ENCODE results near the gene MRPL46. TPM values are rescaled to one million over a fixed set of nuclear protein-coding genes. Genes with fewer than 3 reads are reported as not detected.
A peak's percentile ranks its signal among the peaks of the same experiment; 100 is the strongest.

MRPL46 gene
- total and polyA plus RNA-seq, 12 donors = 36.4 to 108 (median 80.3) TPM

- no peaks in the 10 kb centered on the region for H3K27me3 ChIP-seq
- intact Hi-C loops (cut with DNase I) = no loop called here
- 70 to 98% methylated on average over 2 of the region's 2 CpGs for WGBS, 2 donors
Observed at GRCh38 chr15:88511161-88511560, 44.0 kb upstream of the MRPL46 start.

GRCh38 chr15:88509964-88510363 lies 42.8 kb upstream of the MRPL46 start:
- DNase-seq = no peak
- no peak for ATAC-seq
- Histone ChIP-seq H3K4me1 (peaks cover 0 to 8% (median 0%) of the 10 kb centered on the region in 9 donors), H3K36me3 (peaks cover 0 to 93% (median 23%) of the 10 kb centered on the region in 9 donors), H3K27ac (no peak overlapping the region), H3K9me3 (no peaks in the 10 kb centered on the region), H3K4me3 (no peak overlapping the region), H3K27me3 (no peaks in the 10 kb centered on the region)
- TF ChIP-seq CTCF (IDR thresholded peaks at IDR 0.05) = no peak
- intact Hi-C loops (cut with DNase I) = no loop called here

More at GRCh38 chr15:88511161-88511560, 44.0 kb upstream of the MRPL46 start:
- Histone ChIP-seq H3K4me3 (no peak overlapping the region), H3K4me1 (peaks cover 0 to 8% (median 0%) of the 10 kb centered on the region in 9 donors), H3K9me3 (no peaks in the 10 kb centered on the region), H3K27ac (no peak overlapping the region), H3K36me3 (peaks cover 0 to 93% (median 23%) of the 10 kb centered on the region in 9 donors)
- ATAC-seq (no peak), DNase-seq (no peak)
- TF ChIP-seq CTCF (IDR thresholded peaks at IDR 0.05) = no peak

GRCh38 chr15:88509321-88509720 lies 42.1 kb upstream of the MRPL46 start:
- TF ChIP-seq CTCF (IDR thresholded peaks at IDR 0.05) = no peak
- H3K36me3 ChIP-seq = peaks cover 0 to 93% (median 23%) of the 10 kb centered on the region in 9 donors
- intact Hi-C loops (cut with DNase I) = no loop called here

GRCh38 chr15:88506628-88507027 lies 39.4 kb upstream of the MRPL46 start:
- Histone ChIP-seq H3K27ac (peak overlapping the region in 3 of 10 donors; percentile 5 to 43 (median 30)), H3K36me3 (peaks cover 0 to 97% (median 12%) of the 10 kb centered on the region in 9 donors)
- ATAC-seq = peak in 3 of 8 donors; percentile 49 to 57 (median 56)

More at GRCh38 chr15:88509321-88509720, 42.1 kb upstream of the MRPL46 start:
- Histone ChIP-seq H3K4me3 (no peak overlapping the region), H3K4me1 (peaks cover 0 to 8% (median 0%) of the 10 kb centered on the region in 9 donors), H3K27me3 (no peaks in the 10 kb centered on the region), H3K27ac (no peak overlapping the region), H3K9me3 (no peaks in the 10 kb centered on the region)
- WGBS, 2 donors = 94% methylated on average over 4 of the region's 4 CpGs
- DNase-seq (no peak), ATAC-seq (no peak)

More at GRCh38 chr15:88506628-88507027, 39.4 kb upstream of the MRPL46 start:
- TF ChIP-seq CTCF (IDR thresholded peaks at IDR 0.05) = no peak
- H3K9me3 ChIP-seq = no peaks in the 10 kb centered on the region
- no peak for DNase-seq
- no peak overlapping the region for H3K4me3 ChIP-seq
- no peaks in the 10 kb centered on the region for H3K27me3 ChIP-seq
- intact Hi-C loops (cut with DNase I) = no loop called here
- H3K4me1 ChIP-seq = peaks cover 0 to 8% (median 0%) of the 10 kb centered on the region in 9 donors
